NCI-H146 treated with DMSO at 0.1 percent for 48 hours (cell line): ENCODE results near the gene PRDX6.
"Not testable (repeated sequence)": the region's sequence is repeated elsewhere in the genome, so short reads cannot be mapped to it uniquely, and the experiment has no call there.

ENCODE experiments used
- DNase-seq: peaks from one replicate; lab custom pipeline; 2025; ENCODE audit not compliant: unreplicated experiment; lab: John Stamatoyannopoulos, UW

The PRDX6 gene

DNA sequence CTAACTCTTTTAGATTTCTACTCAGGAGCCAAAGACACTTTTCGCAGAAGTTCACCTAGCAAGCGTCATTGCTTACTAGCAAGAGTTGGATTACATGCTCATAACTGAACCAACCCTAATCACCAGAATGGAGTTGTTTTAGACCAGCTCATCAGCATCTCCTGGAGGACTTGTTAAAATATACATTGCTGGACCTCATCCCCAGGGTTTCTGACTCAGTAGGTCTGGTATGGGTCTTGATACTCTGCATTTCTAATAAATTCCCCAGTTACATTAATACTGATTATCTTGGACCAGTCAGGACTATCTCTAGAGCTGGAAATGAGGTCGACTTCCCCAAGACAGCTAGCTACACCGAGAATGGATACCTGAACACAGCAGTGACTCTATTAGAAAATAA, 9.7 kb upstream of the PRDX6 start:
- DNase-seq = no peak

DNA sequence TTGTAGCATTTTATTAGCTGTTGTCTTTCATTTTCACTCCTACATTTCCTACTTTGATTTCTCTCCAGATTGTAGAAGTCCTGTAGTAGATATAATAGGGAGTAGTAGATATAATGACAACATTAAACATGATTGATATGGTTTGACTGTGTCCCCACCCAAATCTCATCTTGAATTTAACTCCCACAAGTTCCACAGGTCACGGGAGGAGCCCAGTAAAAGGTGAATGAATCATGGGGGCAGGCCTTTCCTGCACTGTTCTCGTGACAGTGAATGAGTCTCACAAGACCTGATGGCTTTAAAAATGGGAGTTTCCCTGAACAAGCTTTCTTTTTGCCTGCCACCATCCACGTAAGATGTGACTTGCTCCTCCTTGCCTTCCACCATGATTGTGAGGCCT, 7.5 kb upstream of the PRDX6 start:
- DNase-seq = no peak

DNA sequence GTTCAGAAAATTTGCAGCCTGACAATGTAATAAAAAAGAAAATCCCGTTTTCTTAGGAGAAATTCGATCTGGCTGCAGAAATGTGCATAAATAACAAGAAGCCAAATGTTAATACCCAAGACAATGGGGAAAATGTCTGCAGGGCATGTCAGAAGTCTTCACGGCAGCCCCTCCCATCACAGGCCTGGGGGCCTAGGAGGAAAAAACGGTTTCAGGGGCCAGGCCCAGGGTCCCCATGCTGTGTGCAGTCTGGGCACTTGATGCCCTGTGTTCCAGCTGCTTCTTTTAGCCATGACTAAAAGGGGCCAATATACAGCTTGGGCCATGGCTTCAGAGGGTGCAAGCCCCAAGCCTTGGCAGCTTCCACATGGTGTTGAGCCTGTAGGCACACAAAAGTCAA, 6.5 kb upstream of the PRDX6 start:
- DNase-seq = no peak

DNA sequence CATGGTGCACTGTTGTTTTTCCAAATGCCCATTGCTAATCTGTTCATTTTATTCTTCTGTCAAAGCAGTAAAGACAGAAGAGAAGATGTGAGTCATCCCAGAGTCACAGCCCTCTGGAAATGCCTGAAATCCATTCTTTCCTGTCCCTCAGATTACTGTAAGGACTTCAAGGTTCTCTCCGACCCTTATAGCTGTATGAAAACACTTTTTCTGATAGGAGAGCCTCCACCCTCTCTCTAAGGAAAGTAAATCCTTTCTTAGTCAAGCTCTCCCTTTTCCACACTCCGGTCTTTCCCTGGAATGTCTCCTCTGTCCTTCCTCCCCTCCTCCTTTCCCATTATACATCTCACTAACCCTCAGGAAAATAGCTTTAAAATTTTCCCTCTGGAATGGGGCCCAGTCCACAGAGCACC, 3.5 kb upstream of the PRDX6 start:
- no peak for DNase-seq

DNA sequence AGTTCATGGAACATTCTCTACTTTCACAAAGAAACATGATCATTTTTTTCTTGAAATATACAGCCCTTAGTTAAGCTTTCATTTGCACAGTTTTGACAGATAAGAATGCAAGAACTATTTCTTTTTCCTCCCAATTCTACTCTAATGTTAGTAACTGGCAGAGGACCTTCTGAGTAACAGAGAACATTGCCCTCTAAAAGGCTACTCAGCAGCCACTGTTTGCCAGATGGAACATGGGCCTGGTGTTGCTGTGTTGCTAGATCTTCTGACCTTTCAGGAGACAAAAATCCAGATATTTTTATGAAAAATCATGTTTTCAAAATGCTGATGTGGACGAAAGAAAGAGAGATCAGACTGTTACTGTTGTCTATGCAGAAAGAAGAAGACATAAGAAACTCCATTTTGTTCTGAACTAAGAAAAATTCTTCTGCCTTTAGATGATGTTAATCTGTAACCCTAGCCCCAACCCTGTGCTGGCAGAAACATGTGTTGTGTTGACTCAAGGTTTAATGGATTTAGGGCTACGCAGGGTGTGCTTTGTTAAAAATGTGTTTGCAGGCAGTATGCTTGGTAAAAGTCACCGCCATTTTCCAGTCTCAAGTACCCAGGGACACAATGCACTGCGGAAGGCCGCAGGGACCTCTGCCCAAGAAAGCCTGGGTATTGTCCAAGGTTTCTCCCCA, 2.9 kb upstream of the PRDX6 start:
- no peak for DNase-seq

DNA sequence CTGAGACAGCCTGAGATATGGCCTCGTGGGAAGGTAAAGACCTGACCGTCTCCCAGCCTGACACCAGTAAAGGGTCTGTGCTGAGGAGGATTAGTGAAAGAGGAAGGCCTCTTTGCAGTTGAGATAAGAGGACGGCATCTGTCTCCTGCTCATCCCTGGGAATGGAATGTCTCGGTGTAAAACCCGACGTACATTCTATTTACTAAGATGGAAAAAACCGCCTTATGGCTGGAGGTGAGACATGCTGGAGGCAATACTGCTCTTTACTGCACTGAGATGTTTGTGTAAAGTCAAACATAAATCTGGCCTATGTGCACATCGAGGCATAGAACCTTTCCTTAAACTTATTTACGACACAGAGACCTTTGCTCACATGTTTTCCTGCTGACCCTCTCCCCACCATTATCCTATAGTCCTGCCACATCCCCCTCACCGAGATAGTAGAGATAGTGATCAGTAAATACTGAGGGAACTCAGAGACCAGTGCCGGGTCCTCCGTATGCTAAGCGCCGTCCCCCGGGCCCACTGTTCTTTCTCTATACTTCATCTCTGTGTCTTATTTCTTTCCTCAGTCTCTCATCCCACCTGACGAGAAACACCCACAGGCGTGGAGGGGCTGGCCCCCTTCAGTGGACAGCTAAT, 2.2 kb upstream of the PRDX6 start:
- not testable (repeated sequence) for DNase-seq

DNA sequence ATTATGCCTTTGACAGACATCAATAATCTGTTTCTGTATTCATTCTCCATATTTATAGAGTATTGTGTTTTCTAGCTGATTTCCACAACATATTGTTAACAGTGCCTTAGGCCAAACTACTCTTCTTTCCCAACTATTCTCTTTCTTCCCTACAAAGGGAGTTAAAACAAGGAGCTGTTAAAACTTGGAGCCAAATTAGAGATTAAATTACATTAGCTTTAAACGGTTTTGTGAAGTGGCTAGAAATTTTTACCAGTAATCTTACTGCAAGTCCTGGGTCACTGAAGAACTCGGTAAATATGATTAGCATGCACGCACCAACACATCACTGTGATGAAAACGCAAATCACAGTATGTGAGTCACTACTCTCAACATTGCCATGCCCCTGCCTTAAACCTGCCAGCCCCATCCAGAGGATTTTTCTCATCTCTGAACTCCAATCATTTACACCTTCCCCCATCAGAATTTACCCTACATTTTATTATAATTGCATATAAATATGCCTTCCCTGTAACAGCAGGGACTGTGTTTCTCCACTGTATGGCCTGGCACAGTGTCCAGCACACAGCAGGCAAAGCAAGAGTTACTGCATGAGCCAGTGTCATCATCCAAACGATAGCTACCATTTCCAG, 1.5 kb upstream of the PRDX6 start:
- no peak for DNase-seq

DNA sequence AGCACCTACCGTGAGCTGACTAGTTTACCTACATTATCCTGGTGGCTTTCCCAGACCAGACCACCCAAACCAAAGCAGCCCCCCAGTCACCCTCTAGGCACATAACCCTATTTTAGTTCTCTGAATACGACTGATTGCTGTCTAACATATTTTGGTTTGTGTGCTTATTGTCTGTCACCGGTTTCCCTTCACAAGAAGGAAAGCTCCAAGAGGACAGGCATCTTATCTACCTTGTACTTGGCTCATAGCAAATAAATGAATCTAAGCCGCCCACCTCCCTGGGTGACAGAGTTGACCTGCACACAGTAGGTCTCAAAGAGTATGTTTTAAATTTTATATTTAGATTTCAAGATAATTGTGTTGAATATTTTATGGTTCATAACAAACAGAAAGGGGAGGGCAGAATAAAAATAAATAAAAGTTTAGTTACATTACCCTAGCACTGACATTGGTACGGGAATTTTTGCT, 904 bp upstream of the PRDX6 start:
- no peak for DNase-seq

DNA sequence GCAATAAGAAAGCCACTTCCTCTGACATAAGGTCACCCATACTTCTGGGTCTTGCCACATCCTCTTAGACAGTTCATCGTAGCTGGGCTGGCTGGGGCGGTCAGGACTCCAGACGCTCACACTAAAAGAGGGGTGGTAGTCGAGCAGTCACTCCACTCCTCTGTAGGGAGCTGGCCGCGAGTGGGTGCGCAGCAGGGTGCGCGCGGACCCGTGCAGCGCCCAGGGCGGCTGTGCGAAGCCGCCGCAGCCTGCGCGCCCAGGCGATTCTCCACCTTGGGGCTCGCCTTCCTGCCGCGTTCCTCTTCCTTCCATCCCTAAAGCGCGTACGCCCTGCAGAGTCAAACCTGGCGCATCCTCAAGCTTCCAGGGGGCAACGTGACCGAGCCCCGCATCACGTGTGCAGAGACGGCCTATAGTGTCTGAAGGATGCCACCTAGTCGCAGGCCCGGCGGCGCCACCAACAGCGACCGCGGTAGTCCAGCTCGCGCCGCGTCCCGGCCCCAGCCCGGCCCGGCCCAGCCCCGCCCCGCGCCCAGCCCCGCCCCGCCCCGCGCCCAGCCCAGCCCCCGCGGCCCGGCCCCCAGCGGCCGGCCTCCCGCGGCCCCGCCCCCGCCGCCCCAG, 360 bp upstream of the PRDX6 start:
- DNase-seq = peak; percentile 82

DNA sequence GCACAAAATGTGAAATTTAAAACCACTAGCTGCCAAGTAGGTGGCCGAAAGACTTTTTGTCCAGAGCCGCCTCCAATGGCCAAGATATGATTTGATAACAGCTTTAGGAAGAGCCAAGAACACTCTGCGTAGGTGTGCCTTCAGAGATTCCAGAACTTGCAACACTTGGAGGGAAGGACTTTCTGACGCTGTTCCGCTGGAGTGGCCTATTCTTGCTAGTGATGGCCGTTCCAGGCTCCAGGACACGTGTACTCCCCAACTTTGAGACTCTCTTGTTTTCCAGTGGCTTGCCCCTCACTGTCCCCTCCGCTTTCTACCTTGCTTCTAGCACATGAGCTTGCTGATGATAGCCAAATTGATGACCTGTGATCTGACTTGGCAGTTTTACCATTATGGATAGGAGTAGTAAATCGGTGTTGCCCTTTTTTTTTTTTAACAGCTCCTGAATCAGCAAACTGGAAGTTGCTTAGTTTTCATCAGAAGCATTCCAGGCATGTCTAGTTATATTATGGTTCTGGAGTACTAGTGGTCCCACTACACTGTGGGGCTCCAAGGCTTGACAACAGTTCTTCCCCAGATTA, 1.0 kb downstream of the PRDX6 start:
- no peak for DNase-seq

DNA sequence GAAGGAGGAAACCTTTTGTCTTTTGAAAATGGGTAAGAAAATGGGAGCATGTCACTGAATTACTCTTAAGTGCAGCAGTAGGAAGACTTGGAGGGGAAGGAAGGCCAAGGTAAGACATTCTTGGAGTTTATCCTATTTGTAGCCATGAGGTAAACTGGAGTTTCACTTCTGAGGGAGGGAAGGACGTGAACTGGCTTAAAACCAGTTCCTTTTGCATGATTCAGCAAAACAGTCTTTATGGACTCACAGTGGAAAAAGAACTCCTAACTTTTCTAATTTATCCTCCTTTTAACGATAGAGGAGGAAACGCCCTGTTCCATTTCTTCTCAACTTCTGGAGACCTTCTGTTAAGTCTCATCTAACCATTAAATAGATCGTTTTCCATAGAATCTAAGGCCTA, 2.5 kb downstream of the PRDX6 start:
- no peak for DNase-seq

DNA sequence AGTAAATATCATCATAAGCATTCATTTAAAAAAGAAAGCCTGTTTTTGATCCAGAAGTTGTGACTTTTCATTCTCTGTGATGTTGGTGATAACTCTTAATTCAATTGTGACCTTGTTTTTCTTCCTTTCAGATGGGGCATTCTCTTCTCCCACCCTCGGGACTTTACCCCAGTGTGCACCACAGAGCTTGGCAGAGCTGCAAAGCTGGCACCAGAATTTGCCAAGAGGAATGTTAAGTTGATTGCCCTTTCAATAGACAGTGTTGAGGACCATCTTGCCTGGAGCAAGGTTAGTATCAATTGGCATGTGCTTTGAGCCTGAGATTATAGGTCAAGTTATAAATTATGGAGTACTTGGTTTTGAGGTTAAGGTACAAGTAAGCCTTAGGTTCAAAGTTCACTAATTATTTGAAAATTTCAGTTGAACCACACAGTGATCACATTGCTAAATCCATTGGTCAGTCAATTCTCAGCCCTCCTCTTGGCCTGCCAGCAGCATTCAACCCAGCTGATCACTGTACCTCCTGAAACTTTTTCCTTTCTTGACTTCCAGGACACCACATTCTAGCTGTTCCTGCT, 4.1 kb downstream of the PRDX6 start:
- no peak for DNase-seq

DNA sequence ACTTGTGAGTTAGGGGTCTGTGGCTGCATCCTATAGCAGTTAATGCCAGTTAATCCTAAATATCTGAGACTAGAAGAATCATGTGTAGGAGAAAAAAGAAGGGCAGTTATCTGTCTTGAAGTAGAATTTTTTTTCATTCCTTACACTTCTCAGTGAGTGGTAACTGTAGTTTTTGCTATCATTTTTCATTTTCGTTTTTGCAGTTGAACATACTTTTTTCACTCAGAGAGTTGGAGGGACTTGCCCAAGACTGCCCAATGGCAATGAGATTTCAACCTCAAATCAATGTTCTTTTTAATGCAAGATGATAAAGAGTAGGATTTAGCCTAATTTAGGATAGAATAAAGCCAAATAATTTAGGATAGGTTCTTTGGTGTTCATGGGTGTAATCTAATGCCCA, 5.5 kb downstream of the PRDX6 start:
- DNase-seq = no peak

DNA sequence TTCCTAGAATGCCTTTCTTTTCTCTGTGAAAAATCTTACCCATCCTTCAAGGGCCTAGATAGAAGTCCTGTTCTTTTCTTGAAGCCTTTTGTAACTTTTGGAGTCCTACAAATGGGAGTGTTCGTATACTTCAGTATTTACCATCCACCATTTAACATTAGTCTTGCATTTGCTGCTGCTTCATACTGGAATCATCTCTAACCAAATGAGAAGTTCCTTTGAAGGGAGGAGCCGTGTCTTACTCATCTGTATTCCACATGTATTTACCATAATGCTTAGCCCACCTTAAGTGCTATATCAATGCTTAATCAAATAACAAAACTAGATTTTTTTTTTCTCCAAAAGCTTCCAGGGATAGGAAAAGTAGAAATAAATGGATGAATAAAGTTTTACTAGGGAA, 7.1 kb downstream of the PRDX6 start:
- no peak for DNase-seq

DNA sequence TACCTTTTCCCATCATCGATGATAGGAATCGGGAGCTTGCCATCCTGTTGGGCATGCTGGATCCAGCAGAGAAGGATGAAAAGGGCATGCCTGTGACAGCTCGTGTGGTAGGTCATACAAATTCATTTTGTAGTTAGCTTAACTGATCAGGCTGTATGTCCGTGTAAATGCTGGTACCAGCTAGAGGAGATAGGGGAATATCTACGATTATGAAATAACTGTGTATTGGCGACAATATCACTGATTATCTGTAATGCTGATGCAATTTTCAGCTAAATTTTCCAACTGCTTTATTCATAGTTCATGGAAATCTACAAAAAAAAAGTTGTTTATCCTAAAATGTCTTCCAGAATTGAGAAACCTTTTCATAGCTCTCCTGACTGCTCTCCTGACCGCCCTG, 8.3 kb downstream of the PRDX6 start:
- no peak for DNase-seq

DNA sequence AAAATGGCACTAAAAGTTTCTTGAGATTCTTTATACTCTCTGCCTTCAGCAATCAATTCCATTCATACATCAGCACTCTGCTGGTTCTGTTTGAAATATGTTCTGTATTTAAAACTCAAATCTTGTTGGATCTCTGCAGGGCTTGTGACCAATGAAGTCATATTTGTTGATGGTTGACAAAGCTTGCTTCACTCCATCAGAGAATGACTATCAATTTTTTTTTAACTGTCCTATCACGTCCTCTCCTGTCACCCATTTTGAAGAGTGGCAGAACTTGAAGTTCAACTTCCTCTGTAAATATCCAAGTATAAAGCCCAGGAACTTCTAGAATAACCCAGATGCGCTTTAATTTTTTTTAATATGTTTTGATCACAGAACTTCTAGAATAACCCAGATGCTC, 10.9 kb downstream of the PRDX6 start:
- no peak for DNase-seq

DNA sequence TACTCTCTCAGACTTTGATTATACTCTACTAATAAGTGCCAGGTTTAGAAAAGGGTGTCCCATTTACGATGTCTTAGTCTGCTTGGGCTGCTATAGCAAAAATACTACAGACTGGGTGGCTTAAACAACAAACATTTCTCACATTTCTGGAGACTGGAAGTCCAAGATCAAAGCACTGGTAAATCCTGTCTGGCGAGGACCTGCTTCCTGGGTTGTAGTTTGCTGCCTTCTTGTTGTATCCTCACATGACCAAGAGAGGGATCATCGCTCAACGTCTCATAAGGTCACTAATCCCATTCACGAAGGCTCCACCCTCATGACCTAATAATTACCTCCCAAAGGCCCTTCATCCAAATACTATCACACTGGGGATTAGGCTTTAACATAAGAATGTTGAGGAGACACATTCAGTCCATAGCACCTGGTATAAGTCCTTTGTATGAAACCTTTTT, 12.0 kb downstream of the PRDX6 start:
- no peak for DNase-seq

DNA sequence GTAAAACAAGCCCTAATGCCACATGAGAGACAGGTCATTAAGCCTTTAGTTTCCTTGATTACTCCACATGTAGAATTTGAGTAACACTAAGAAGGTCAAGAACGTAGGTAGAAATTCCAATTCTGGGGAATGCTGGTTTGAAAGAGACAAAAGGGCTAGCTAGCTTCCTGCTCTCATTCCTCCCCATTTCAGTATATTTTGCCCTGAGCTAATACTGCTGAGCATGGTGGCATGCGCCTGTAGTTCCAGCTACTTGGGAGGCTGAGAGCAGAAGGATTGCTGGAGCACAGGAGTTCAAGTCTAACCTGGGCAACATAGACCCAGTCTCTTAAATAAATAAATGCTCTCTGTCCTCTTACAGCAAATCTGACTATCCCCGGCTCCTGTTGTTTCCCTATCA, 12.8 kb downstream of the PRDX6 start:
- no peak for DNase-seq

DNA sequence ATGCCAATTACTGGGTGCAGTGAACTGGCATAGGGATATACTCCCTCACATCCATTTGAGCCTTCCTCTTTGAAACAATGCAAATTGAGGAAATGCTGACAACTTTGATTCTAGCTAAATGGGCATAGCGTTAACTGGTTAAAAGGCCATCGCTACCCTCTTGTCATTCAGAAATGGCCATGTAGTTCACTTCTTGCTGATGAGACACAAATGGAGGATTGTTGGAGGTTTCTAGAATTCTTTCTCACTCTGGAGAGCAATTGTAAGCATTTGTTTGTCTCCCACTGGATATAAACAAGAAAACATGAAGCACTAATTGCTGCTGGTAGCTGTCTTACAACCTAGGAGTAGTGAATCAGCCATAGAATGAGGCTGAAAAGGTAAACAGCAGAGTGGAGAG, 14.4 kb downstream of the PRDX6 start:
- no peak for DNase-seq

DNA sequence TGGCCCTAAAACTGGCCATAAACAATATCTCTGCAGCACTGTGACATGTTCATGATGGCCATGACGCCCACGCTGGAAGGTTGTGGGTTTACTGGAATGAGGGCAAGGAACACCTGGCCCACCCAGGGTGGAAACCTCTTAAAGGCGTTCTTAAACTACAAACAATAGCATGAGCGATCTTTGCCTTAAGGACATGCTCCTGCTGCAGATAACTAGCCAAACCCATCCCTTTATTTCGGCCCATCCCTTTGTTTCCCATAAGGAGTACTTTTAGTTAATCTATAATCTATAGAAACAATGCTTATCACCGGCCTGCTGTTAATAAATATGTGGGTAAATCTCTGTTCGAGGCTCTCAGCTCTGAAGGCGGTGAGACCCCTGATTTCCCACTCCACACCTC, 16.0 kb downstream of the PRDX6 start:
- DNase-seq = not testable (repeated sequence)

DNA sequence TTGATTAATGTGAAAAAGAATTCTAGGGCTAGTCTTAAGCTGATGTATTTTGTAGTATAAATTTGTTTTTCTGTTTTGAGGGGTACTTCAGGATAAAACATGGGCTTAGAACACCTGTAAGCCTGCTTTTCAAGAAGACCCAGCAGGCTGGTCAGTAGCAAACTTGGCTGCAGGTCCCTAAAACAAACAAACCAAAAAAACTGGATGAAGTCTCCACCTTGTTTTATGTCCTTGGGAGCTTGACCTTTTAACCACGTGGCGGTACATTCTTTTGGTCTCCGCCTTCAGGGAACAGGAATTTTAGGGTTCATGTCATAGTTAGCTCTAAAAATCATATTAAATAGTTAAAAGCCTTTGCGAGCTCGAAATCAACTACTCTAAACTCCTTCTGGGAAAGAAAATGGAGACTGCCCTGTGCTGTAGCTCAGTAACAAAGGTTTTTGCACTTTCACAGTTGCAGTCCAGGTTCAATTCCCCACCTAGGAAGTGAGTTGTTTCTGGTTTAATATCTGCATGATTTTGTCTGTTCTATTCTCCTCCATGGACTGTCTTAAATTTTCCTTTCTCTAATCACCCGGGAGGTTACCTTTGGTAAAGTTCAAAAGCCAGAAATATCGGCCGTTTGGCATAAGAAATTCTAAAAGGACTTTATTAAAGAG, 18.6 kb downstream of the PRDX6 start:
- no peak for DNase-seq
